GM23248 (cell line): ENCODE measurements around the gene ATP13A3. TPM values are rescaled to one million over a fixed set of nuclear protein-coding genes. Genes with fewer than 3 reads are reported as not detected.

Source experiments
- DNase-seq: peaks from one replicate; pipeline ENCODE4 v3.0.0-alpha.2; 2015
- H2AFZ ChIP-seq: fragments of 200-600 bp; sonication (generic); 2 replicates; pipeline ENCODE4 v1.6.1; 2016; ENCODE audit warnings: antibody characterized with exemption
- H3F3A ChIP-seq: fragments of 200-600 bp; sonication (generic); 2 replicates; pipeline ENCODE4 v1.6.1; 2016; ENCODE audit warnings: mild to moderate bottlenecking, antibody characterized with exemption, mixed run types; ENCODE audit not compliant: insufficient read depth
- H3K27ac ChIP-seq: fragments of 200-600 bp; sonication (generic); 2 replicates; pipeline ENCODE4 v1.5.1; 2016; ENCODE audit warnings: mild to moderate bottlenecking
- H3K27me3 ChIP-seq: fragments of 200-600 bp; sonication (generic); replicated peaks from 2 replicates; pipeline ENCODE4 v1.6.1; 2016; ENCODE audit warnings: mild to moderate bottlenecking; ENCODE audit not compliant: insufficient read depth
- H3K36me3 ChIP-seq: fragments of 200-600 bp; sonication (generic); 2 replicates; pipeline ENCODE4 v1.6.1; 2016; ENCODE audit warnings: low read depth, mild to moderate bottlenecking
- H3K4me1 ChIP-seq: fragments of 200-600 bp; sonication (generic); 2 replicates; pipeline ENCODE4 v1.6.1; 2016; ENCODE audit warnings: mild to moderate bottlenecking; ENCODE audit not compliant: insufficient read depth
- H3K4me2 ChIP-seq: fragments of 200-600 bp; sonication (generic); one replicate; pipeline ENCODE4 v1.6.1; 2016; ENCODE audit warnings: mild to moderate bottlenecking; ENCODE audit not compliant: unreplicated experiment
- H3K4me3 ChIP-seq: fragments of 200-600 bp; sonication (generic); 2 replicates; pipeline ENCODE4 v1.5.1; 2016; ENCODE audit warnings: mild to moderate bottlenecking
- H3K79me2 ChIP-seq: fragments of 200-600 bp; sonication (generic); 2 replicates; pipeline ENCODE4 v1.6.1; 2016; ENCODE audit warnings: mild to moderate bottlenecking; ENCODE audit not compliant: insufficient read depth
- H3K9ac ChIP-seq: fragments of 200-600 bp; sonication (generic); 2 replicates; pipeline ENCODE4 v1.6.1; 2016; ENCODE audit warnings: mild to moderate bottlenecking
- H3K9me2 ChIP-seq: fragments of 200-600 bp; sonication (generic); 2 replicates; pipeline ENCODE4 v1.6.1; 2016; ENCODE audit warnings: mixed run types, mild to moderate bottlenecking, moderate library complexity; ENCODE audit not compliant: insufficient read depth
- H3K9me3 ChIP-seq: fragments of 200-600 bp; sonication (generic); one replicate; pipeline ENCODE4 v1.6.1; 2017; ENCODE audit warnings: low read depth
- H4K20me1 ChIP-seq: fragments of 200-600 bp; sonication (generic); 2 replicates; pipeline ENCODE4 v1.6.0; 2016; ENCODE audit not compliant: insufficient read depth
- EZH2 ChIP-seq: fragments of 200-600 bp; sonication (generic); IDR thresholded peaks from 2 replicates; pipeline ENCODE4 v1.6.1; 2018; ENCODE audit warnings: antibody characterized with exemption, mild to moderate bottlenecking; ENCODE audit not compliant: insufficient read depth, poor library complexity, severe bottlenecking
- EZH2phosphoT487 ChIP-seq: fragments of 200-600 bp; sonication (generic); IDR thresholded peaks from 2 replicates; pipeline ENCODE4 v1.6.1; 2018; ENCODE audit warnings: antibody characterized with exemption, moderate library complexity, mild to moderate bottlenecking, low read depth; ENCODE audit not compliant: insufficient read depth
- WGBS, 2 experiments: methylation state at CpG; one replicate each; pipeline ENCODE4 v1.1.6; 2015 to 2017; ENCODE audit warnings: low lambda C conversion rate in 2 of 2, low coverage in 1 of 2; ENCODE audit errors: missing lambda C conversion rate in 2 of 2; 5-methylcytosine and 5-hydroxymethylcytosine counted together
- in situ Hi-C: fragments of 300-500 bp; cut with MboI; formaldehyde crosslinking; loops from 2 replicates; pipeline ENCODE4 v1.15.0; 2020
- polyA plus RNA-seq: library from polyadenylated mRNA; unstranded; fragments of >200 nt; fragmentation: Nextera tagmentation; extraction: Ambion mirVana; gene quantifications from 2 replicates; pipeline ENCODE4 v1.2.1, GENCODE V29; 2016
- total RNA-seq: library from RNA; depleted of rRNA; stranded (reverse); fragments of >200 nt; shearing (Covaris generic); gene quantifications from 2 replicates; pipeline ENCODE4 v1.2.3, GENCODE V29; 2014

ATP13A3 gene
- total and polyA plus RNA-seq, 2 experiments from 2014 or later, result 22.3 to 232 TPM

DNA sequence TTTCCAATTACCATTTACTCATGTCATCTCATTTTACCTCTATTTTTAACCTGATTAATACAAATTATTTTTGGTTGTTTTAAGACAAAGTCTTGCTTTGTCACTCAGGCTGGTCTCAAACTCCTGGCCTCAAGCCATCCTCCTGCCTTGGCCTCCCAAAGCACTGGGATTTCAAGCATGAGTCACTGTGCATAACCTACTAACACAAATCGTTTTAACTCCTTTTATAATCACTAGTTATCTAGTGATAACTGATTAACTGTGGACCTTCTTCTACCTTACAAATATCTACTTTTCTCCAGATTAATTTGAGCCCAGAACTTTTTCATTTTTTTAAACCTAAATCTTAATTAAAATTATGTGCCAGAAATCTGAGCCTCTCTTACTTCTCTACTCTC lies 4.6 kb downstream of the ATP13A3 start:
- H2AFZ ChIP-seq, result no peak overlapping the region
- no peak for DNase-seq
- 25 to 27% methylated on average over 1 of the region's 1 CpG for WGBS, 2 experiments
- H3K4me1 ChIP-seq, result peaks cover 60% of the 10 kb centered on the region
- peaks cover 40% of the 10 kb centered on the region; the same call in 1 of the 2 replicates for H3K36me3 ChIP-seq
- H3K4me2 ChIP-seq, result peak overlapping the region; percentile 64
- H3K79me2 ChIP-seq, result peaks cover 91% of the 10 kb centered on the region
- peak overlapping the region; percentile 49; the same call in 1 of the 2 replicates for H3K4me3 ChIP-seq
- no peaks in the 10 kb centered on the region for H3K9me3 ChIP-seq
- H3K27ac ChIP-seq, result peak overlapping the region; percentile 71; the same call in 1 of the 2 replicates
- H4K20me1 ChIP-seq, result peaks cover 4% of the 10 kb centered on the region
- H3F3A ChIP-seq, result peaks cover 48% of the 10 kb centered on the region
- H3K9me2 ChIP-seq, result no peaks in the 10 kb centered on the region
- TF ChIP-seq EZH2phosphoT487, result no peak
- H3K27me3 ChIP-seq, result no peaks in the 10 kb centered on the region
- in situ Hi-C loops, result loop anchor here (5.0 kb wide), 1 partner anchor 90 kb away; no protein-coding TSS in a partner anchor
- H3K9ac ChIP-seq, result 0 out of 2 replicates have a peak overlapping the region, but pooled peaks have one; percentile 60

DNA sequence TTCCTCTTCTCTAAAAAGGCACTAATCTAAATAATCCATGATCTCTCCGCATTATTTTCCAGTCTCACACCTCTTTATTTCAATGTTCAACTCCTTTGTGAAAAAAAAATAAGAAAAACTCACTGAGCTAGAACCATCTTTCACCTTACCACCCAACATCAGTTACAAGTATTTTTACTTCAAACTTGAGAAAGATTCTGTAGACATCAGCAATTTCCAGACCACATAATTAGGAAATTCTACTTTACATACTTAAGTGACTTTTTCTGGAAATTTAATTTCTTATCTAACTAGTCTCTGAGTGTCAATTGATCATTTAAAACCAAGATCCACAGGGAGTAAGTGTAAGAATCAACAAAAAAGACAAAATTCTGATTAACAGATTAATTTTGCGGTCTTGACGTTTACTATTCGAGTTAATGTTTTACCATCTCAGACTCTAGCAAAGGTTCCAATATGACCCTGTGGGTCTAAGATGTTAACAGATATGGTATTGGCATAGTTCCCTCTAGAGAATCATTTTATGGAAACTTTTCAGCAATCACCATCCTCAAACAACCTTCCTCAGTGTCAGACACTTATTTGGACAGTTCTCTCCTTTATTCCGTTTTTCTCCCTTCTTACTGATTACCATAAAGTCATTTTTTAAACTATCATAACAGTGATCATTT lies 5.1 kb downstream of the ATP13A3 start:
- Histone ChIP-seq H4K20me1 (peaks cover 4% of the 10 kb centered on the region), H3K9ac (peak overlapping the region; percentile 60)
- 97 to 99% methylated on average over 5 of the region's 5 CpGs for WGBS, 2 experiments

DNA sequence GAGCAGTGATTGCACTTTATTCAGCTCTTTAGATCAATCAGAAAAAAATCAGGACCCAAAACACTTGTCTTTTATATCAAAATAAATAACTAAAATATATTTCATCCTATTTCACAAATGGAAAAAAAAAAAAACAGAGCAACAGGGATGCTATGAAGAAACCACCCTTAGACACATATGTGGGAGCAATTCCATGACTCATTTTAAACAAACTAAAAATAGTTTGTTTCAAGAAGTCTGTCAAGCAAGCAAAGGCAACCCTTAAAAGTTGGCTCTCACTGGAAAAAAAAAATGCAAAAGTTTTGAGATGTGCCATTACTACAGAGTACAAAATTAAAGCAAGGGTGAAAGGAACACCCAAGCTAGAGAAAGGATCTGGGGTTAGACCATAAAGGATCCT lies 5.7 kb downstream of the ATP13A3 start:
- H3K4me3 ChIP-seq, result peak overlapping the region; percentile 49
- H2AFZ ChIP-seq, result no peak overlapping the region
- H3K4me1 ChIP-seq, result peaks cover 67% of the 10 kb centered on the region
- no peaks in the 10 kb centered on the region for H3K27me3 ChIP-seq
- peak overlapping the region; percentile 60 for H3K9ac ChIP-seq
- peak overlapping the region; percentile 71 for H3K27ac ChIP-seq
- H3K9me3 ChIP-seq, result no peaks in the 10 kb centered on the region
- DNase-seq, result peak; percentile 88
- in situ Hi-C loops, result loop anchor here (5.0 kb wide), 1 partner anchor 91 kb away; no protein-coding TSS in a partner anchor
- H3F3A ChIP-seq, result peaks cover 53% of the 10 kb centered on the region
- peaks cover 4% of the 10 kb centered on the region for H4K20me1 ChIP-seq
- peaks cover 100% of the 10 kb centered on the region for H3K79me2 ChIP-seq
- no peaks in the 10 kb centered on the region for H3K9me2 ChIP-seq
- H3K36me3 ChIP-seq, result peaks cover 40% of the 10 kb centered on the region; the same call in 1 of the 2 replicates
- peak overlapping the region; percentile 64 for H3K4me2 ChIP-seq
- TF ChIP-seq EZH2, result no peak

More for the DNA sequence above, 5.1 kb downstream of the ATP13A3 start:
- H3K27me3 ChIP-seq, result no peaks in the 10 kb centered on the region
- in situ Hi-C loops, result loop anchor here (5.0 kb wide), 1 partner anchor 91 kb away; no protein-coding TSS in a partner anchor
- H3K4me3 ChIP-seq, result peak overlapping the region; percentile 49
- no peak for DNase-seq
- TF ChIP-seq EZH2 (no peak), EZH2phosphoT487 (no peak)
- peaks cover 62% of the 10 kb centered on the region for H3K4me1 ChIP-seq
- no peak overlapping the region for H2AFZ ChIP-seq
- peaks cover 96% of the 10 kb centered on the region for H3K79me2 ChIP-seq
- H3K9me2 ChIP-seq, result no peaks in the 10 kb centered on the region
- no peaks in the 10 kb centered on the region for H3K9me3 ChIP-seq
- H3K36me3 ChIP-seq, result peaks cover 40% of the 10 kb centered on the region; the same call in 1 of the 2 replicates
- peaks cover 48% of the 10 kb centered on the region for H3F3A ChIP-seq
- peak overlapping the region; percentile 64 for H3K4me2 ChIP-seq
- H3K27ac ChIP-seq, result peak overlapping the region; percentile 71

DNA sequence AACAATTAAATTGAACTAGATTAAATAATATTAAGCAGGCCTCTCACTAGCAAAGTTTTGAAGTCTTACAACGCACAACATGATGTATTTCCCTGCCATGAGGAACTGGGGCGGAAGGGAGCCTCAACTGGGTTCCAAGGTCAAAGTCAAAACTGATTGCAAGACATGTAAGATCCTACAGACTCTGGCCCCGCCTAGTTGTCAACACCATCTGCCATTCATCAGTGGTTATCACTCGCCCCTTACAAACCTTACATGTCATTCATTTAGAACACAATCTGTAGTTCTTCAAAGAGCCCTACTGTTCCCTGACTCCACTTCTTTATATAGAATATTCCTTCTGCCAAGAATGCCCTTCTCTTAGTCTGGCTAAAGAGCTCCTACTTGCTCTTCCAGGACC lies 10.0 kb downstream of the ATP13A3 start:
- Histone ChIP-seq H3K9me2 (no peaks in the 10 kb centered on the region), H3K4me1 (peaks cover 72% of the 10 kb centered on the region), H3K27ac (no peak overlapping the region), H4K20me1 (peaks cover 4% of the 10 kb centered on the region), H3K79me2 (peaks cover 100% of the 10 kb centered on the region), H3F3A (peaks cover 60% of the 10 kb centered on the region), H2AFZ (no peak overlapping the region), H3K9ac (no peak overlapping the region), H3K4me2 (no peak overlapping the region), H3K27me3 (no peaks in the 10 kb centered on the region), H3K36me3 (peaks cover 28% of the 10 kb centered on the region; the same call in 1 of the 2 replicates), H3K9me3 (no peaks in the 10 kb centered on the region), H3K4me3 (no peak overlapping the region)
- TF ChIP-seq EZH2 (no peak), EZH2phosphoT487 (no peak)
- in situ Hi-C loops, result no loop called here
- DNase-seq, result no peak
- 97 to 98% methylated on average over 4 of the region's 4 CpGs for WGBS, 2 experiments
